Mucosa of rectum (tissue), 2 donors: Measurements from ENCODE around the gene TIGIT.

ENCODE experiments used
- H3K27ac ChIP-seq, 2 donors: one replicate each; pipeline ENCODE4 v1.7.0; 2013; ENCODE audit warnings: inconsistent platforms in 2 of 2, low read depth in 2 of 2, low read length in 2 of 2
- H3K27me3 ChIP-seq, 2 donors: one replicate each; pipeline ENCODE4 v1.7.0; 2013; ENCODE audit warnings: low read length in 2 of 2; ENCODE audit not compliant: control insufficient read depth in 2 of 2, insufficient read depth in 2 of 2
- H3K36me3 ChIP-seq, 2 donors: one replicate each; pipeline ENCODE4 v1.7.0; 2013; ENCODE audit warnings: low read length in 2 of 2; ENCODE audit not compliant: control insufficient read depth in 2 of 2, insufficient read depth in 2 of 2
- H3K4me1 ChIP-seq, 2 donors: one replicate each; pipeline ENCODE4 v1.7.0; 2013; ENCODE audit warnings: low read length in 2 of 2, mild to moderate bottlenecking in 1 of 2; ENCODE audit not compliant: control insufficient read depth in 2 of 2, insufficient read depth in 2 of 2
- H3K4me3 ChIP-seq, 2 donors: one replicate each; pipeline ENCODE4 v1.7.0; 2013; ENCODE audit warnings: low read length in 2 of 2
- H3K9ac ChIP-seq, 2 donors: one replicate each; pipeline ENCODE4 v1.7.0; 2013; ENCODE audit warnings: low read length in 2 of 2, low read depth in 1 of 2, mild to moderate bottlenecking in 1 of 2
- H3K9me3 ChIP-seq, 2 donors: one replicate each; pipeline ENCODE4 v1.7.0; 2013; ENCODE audit warnings: low read length in 2 of 2; ENCODE audit not compliant: control insufficient read depth in 2 of 2
- donor health status: healthy.
- donor health status: Normal muscosa, but diverticular disease.

The TIGIT gene

DNA sequence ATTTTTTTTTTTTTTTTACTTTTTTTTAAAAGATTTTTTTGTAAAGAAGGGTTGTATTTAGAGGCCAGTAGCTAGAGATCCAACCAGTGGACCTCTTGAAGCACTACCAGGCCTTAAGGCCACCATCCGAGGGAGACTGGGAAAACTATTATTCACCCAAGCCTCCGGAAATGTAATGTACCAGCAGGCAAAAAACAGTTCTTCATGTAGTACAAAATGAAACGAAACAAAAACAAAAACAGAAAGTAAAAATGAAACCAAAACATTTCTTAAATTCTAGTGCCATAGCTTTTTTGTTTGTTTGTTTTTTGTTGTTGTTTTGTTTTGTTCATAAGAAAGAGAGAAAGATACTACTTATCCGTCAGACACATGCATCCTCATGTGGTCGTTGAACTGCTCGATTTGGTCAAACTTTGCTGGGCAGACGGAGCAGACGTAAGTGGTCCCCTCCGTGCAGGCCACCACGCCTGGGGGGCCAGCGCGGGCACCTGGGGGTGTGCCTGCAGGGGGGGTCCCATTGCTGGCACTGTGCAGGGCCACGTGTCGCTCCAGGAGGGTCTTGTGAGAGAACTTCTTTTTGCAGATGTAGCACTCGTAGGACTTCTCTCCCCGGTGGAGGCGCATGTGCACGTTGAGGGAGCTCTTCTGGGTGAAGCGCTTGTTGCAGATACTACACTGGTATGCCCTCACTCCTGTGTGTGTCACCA, 45.0 kb downstream of the TIGIT start:
- no peaks in the 10 kb centered on the region for H3K27me3 ChIP-seq
- H3K9me3 ChIP-seq, result no peaks in the 10 kb centered on the region
- H3K9ac ChIP-seq, result no peak overlapping the region
- H3K4me1 ChIP-seq, result no peaks in the 10 kb centered on the region
- H3K27ac ChIP-seq, result no peak overlapping the region
- H3K4me3 ChIP-seq, result no peak overlapping the region
- peaks cover 0 to 3% of the 10 kb centered on the region in 2 donors for H3K36me3 ChIP-seq

DNA sequence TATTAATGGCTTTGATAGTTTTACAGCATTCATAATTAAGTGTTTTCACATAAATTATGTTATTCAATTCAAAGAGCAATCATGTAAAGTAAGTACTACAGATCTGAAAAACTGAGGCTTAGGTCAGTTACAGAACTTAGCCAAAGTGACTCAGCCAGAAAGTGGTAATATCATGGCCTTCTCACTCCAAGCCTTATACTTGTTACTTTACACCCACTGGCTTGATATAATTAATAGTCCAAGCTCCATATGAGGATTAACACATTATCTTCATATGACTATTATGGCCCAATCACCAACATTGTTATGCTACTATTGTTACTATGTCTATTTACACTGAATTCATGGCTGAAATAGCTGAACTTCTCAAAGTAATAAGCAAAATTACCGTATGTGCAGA, 50.7 kb downstream of the TIGIT start:
- no peak overlapping the region for H3K27ac ChIP-seq
- H3K9ac ChIP-seq, result no peak overlapping the region
- H3K4me3 ChIP-seq, result no peak overlapping the region
- peaks cover 0 to 4% of the 10 kb centered on the region in 2 donors for H3K36me3 ChIP-seq
- H3K27me3 ChIP-seq, result no peaks in the 10 kb centered on the region
- no peaks in the 10 kb centered on the region for H3K9me3 ChIP-seq
- H3K4me1 ChIP-seq, result no peaks in the 10 kb centered on the region

DNA sequence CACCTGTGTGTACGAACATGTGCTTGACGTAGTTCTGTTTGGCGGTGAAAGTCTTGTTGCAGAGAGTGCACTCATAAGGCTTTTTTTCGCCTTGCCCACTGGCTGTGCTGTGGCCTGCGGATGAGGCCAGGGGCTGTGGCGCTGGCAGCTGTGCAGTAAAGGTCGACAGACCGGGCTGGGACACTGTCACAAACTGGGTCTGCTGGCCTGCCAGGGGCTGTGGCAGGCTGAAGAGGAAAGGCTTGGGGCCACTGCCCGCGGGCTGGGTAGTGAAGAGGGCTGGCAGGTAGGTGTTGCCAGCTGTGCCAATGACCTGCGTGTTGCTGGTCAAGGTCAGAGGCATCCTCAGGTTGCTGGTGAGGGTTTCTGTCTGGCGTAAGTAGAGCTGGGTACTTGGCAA, 56.4 kb downstream of the TIGIT start:
- Histone ChIP-seq H3K4me3 (no peak overlapping the region), H3K27me3 (no peaks in the 10 kb centered on the region), H3K4me1 (no peaks in the 10 kb centered on the region), H3K9me3 (no peaks in the 10 kb centered on the region), H3K36me3 (peaks cover 16 to 21% of the 10 kb centered on the region in 2 donors), H3K9ac (no peak overlapping the region), H3K27ac (no peak overlapping the region)

DNA sequence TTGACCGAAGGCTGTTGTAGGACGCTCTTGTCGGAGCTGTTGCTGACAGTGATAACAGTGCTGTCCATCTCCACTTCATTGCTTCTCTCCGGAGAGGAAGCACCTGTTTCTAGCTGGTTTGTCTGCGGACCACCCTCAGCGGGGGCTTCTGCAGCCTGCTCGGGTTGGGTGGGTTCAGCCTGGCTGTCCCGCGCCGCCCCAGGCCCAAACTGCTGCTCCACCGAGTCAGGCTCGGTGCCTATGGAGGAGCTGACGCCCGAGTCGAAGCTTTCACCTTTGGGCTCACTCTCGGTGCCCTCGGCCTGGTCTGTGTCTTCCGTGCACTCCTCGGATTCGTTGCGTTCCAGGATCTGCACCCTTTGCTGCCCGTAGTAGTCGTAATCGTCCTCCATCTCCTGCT, 56.9 kb downstream of the TIGIT start:
- no peak overlapping the region for H3K4me3 ChIP-seq
- H3K9ac ChIP-seq, result no peak overlapping the region
- H3K27ac ChIP-seq, result no peak overlapping the region
- no peaks in the 10 kb centered on the region for H3K4me1 ChIP-seq
- no peaks in the 10 kb centered on the region for H3K9me3 ChIP-seq
- H3K36me3 ChIP-seq, result peaks cover 16 to 21% of the 10 kb centered on the region in 2 donors
- H3K27me3 ChIP-seq, result no peaks in the 10 kb centered on the region

DNA sequence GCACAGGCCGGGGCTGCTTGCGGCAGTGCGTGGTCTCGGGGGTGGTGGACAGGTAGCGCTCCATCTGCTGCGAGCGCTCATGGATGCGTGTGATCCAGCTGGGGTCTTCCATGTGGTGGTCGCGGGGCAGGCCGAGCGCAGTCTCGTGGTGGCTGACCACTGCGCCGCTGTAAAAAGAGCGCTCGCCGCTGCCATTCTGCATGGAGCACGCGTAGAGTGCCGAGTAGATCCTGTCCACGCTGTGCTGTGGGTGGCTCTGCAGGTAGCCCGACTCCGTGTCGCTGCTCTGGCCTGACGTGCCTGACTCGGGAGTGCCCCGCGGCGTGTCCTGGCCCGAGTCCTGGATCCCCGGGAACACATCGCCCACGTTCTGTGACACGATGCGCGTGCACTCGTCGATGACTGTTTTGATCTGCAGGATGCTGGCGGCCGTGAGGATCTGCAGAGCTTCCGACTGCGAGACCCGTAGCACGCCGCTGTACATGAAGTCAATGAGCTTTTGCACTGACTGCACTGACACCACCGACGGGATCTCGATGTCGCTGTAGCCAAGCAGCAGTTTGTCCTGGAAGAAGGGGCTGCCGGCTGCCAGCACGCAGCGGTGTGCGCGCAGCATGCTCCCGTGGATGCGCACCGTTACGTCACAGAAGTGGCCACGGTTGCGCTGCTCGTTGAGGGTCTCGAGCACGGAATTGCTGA, 57.4 kb downstream of the TIGIT start:
- Histone ChIP-seq H3K27ac (no peak overlapping the region), H3K36me3 (peaks cover 16 to 21% of the 10 kb centered on the region in 2 donors), H3K9me3 (no peaks in the 10 kb centered on the region), H3K4me3 (no peak overlapping the region), H3K4me1 (no peaks in the 10 kb centered on the region), H3K27me3 (no peaks in the 10 kb centered on the region), H3K9ac (no peak overlapping the region)

DNA sequence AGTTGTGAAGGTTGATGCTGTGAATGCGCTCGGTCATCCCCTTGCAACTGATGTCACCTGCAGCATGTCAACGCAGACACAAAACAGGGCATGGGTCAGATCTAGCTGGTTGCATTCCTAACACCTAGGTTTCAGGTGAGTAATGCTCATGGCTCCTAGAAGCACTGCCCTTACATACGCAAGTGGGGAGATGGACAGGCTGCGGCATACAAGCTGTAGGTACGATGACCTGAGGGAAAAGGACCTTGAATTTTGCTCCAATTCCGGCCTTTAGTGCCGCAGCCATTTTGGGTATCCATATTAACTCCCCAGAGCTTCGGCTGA, 58.0 kb downstream of the TIGIT start:
- no peaks in the 10 kb centered on the region for H3K9me3 ChIP-seq
- H3K27ac ChIP-seq, result no peak overlapping the region
- H3K36me3 ChIP-seq, result peaks cover 16 to 21% of the 10 kb centered on the region in 2 donors
- no peaks in the 10 kb centered on the region for H3K27me3 ChIP-seq
- H3K4me1 ChIP-seq, result no peaks in the 10 kb centered on the region
- no peak overlapping the region for H3K9ac ChIP-seq
- H3K4me3 ChIP-seq, result no peak overlapping the region

DNA sequence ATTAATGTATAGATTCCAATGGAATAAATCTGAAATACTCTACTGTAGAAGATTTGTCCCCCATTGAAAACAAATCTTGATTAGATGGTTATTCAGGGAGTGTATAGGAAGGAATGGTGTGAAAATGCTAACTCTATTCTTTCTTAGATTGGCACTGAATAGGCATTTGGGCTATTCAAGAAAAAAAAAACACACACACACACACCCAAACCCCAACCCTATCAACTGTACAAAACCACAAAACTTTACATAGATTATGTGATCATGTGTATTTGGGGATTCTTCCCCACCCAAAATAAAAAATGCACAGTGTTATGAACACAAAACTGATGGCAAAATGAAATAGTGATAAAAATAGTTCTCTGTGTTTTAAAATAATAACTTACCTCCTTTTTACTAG, 61.8 kb downstream of the TIGIT start:
- no peak overlapping the region for H3K4me3 ChIP-seq

DNA sequence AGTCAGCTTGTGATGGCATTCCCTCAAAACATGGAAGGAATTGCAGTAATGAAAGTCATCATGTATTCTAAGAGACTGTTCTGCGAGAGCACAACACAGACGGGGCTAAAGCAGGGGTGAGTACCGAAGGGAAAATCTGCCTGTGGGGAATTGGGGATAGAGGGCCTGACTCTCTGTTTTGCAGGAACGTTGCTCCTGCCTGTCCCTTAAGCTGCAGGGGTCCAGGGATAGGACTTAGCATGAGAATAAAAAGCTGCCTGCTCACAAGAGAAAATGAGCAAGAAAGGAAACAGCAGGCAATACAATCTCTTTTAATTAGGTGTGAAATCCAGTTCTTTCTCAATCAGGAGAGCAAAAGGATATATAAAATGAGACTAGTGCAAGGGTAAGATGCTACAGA, 62.2 kb downstream of the TIGIT start:
- no peak overlapping the region for H3K27ac ChIP-seq
- no peaks in the 10 kb centered on the region for H3K4me1 ChIP-seq
- no peaks in the 10 kb centered on the region for H3K27me3 ChIP-seq
- peaks cover 4 to 8% of the 10 kb centered on the region in 2 donors for H3K36me3 ChIP-seq
- no peaks in the 10 kb centered on the region for H3K9me3 ChIP-seq
- H3K4me3 ChIP-seq, result no peak overlapping the region
- H3K9ac ChIP-seq, result no peak overlapping the region

More for the DNA sequence above, 61.8 kb downstream of the TIGIT start:
- H3K36me3 ChIP-seq, result peaks cover 8 to 10% of the 10 kb centered on the region in 2 donors
- no peaks in the 10 kb centered on the region for H3K9me3 ChIP-seq
- no peaks in the 10 kb centered on the region for H3K27me3 ChIP-seq
- no peak overlapping the region for H3K27ac ChIP-seq
- no peaks in the 10 kb centered on the region for H3K4me1 ChIP-seq
- H3K9ac ChIP-seq, result no peak overlapping the region

DNA sequence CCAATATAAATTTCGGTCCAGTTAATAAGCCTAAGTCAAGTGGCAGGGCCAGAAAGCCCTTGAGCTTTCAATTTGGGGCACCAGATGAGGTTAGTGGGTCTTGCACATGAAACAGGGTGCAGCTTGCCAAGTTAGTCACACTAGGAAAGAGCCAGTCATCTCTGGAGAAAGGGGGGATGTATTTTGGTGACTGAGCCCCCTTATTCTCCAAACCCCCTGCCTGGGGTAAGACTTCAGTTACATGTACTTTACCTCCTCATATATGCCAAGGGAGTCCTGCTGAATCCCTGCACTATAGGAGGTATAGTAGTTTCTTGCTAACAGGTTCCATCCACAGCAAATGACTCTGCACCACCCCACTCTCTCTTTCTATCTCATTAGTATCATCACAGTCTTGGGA, 62.7 kb downstream of the TIGIT start:
- Histone ChIP-seq H3K9ac (no peak overlapping the region), H3K4me3 (no peak overlapping the region), H3K36me3 (peaks cover 0 to 3% of the 10 kb centered on the region in 2 donors), H3K9me3 (no peaks in the 10 kb centered on the region), H3K4me1 (no peaks in the 10 kb centered on the region), H3K27me3 (no peaks in the 10 kb centered on the region), H3K27ac (no peak overlapping the region)
